NCI-H1436 (cell line): ENCODE measurements around the gene G6PC2.

Experiments used
- DNase-seq: peaks from one replicate; lab custom pipeline; 2025; lab: John Stamatoyannopoulos, UW

The G6PC2 gene

DNA sequence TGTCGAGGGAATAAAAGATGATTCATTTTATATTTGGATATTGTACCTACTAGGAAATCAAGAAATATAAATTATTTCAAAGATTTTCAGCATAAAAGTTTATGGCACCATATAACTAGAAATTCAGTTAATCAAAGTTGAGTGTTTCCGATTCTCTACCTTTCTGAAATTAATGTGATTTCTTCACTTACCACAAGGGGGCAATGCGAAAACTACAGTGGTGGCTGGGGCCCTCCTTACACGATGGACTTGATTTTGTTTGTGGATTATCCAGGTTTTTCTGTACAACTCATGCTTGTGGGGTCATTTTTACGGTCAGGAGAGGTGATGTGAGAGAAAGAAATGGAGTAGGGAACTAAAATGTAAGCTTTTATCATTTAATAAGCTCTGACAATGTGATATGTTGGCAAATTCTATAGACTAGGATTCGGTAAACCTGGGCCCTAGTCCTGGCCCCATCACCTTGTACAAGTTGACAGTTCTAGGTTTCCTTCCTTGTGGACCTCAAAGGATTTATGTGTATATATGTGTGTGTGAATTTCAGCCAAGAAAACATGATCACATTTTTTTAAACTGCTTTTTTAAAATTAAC, 47.6 kb downstream of the G6PC2 start:
- no peak for DNase-seq

GRCh38 chr2:168949324-168949723, 48.2 kb downstream of the G6PC2 start:
- DNase-seq: no peak

DNA sequence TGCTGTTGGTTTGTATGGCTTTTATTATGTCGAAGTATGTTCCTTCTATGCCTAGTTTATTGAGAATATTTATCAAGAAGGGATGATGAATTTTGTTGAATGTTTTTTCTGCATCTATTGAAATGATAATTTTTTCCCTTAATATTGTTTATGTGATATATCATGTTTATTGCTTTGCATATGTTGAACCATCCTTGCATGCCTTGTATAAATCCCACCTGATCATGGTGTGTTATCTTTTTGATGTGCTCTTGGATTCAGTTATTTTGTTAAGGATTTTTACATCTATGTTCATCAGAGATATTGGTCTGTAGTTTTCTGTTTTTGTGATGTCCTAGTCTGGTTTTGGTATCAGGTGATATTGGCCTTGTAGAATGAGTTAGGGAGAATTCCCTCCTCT, 50.8 kb downstream of the G6PC2 start:
- no peak for DNase-seq

GRCh38 chr2:168952424-168952823, 51.3 kb downstream of the G6PC2 start:
- no peak for DNase-seq

- no peak for DNase-seq
These were observed 53.2 kb downstream of the G6PC2 start for GRCh38 chr2:168954256-168954655.

DNA sequence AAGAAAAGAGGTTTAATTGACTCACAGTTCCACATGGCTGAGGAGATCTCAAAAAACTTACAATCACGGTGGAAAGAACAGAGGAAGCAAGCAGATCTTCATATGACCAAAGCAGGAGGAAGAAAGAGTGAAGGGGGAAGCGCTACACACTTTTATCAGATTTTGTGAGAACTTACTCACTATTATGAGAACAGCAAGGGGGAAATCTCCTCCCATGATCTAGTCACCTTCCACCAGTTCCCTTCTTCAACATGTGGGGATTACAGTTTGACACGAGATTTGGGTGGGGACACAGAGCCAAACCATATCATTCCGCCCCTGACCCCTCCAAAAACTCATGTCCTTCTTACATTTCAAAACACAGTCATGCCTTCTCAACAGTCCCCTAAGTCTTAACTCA, 54.2 kb downstream of the G6PC2 start:
- DNase-seq: no peak

DNA sequence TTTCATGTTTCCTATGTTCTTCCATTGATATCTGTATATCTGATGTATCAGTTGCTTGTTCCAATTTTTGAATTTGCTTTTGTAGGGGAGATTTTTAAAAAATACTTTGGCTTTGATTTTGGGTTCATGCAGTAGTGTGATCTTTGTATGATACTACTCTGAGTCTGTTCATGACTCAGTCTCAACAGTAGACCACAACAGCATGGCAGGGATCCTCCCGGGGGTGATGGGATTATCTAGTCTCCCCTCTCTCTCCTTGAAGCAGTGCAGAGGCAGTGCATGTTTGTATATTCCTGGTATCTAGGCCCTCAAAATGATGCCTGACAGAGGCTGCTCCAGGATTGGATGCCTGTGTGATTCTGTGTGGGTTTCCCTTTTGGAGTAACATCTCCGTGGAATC, 55.3 kb downstream of the G6PC2 start:
- no peak for DNase-seq
